ENCODE measurements around the gene SFRP5. TPM values are rescaled to one million over a fixed set of nuclear protein-coding genes. Genes with fewer than 3 reads are reported as not detected.

Gene SFRP5
- total RNA-seq, 1 donor from 2014 or later: 1.7 TPM

- no peaks in the 10 kb centered on the region for H3K27me3 ChIP-seq
- H3K9me3 ChIP-seq: no peaks in the 10 kb centered on the region
- intact Hi-C loops (cut with DNase I): loop anchor here (10.0 kb wide), 1 partner anchor 64 kb away; no protein-coding TSS in a partner anchor
- peaks cover 37% of the 10 kb centered on the region for H3K4me1 ChIP-seq
- no peak overlapping the region for H3K27ac ChIP-seq
- TF ChIP-seq POLR2AphosphoS5 (IDR thresholded peaks at IDR 0.05; ENCODE audit: insufficient read depth in 1 of 2, low read depth in 1 of 2) (no peak), CTCF (IDR thresholded peaks at IDR 0.05) (no peak), POLR2A (IDR thresholded peaks at IDR 0.05) (no peak)
- peaks cover 0 to 11% of the 10 kb centered on the region in 2 donors for H3K36me3 ChIP-seq
- no peak for DNase-seq (ENCODE audit: extremely low spot score in 2 of 2)
- no peak overlapping the region for H3K4me3 ChIP-seq
These were observed 33.2 kb downstream of the SFRP5 start for GRCh38 chr10:97738616-97739015.

GRCh38 chr10:97737770-97738265 is 34.0 kb downstream of the SFRP5 start:
- peak overlapping the region; percentile 73 to 77 for H3K4me3 ChIP-seq
- H3K27ac ChIP-seq: peak overlapping the region; percentile 84
- intact Hi-C loops (cut with DNase I): loop anchor here (10.0 kb wide), 1 partner anchor 63 kb away; no protein-coding TSS in a partner anchor
- DNase-seq (ENCODE audit: extremely low spot score in 2 of 2): no peak
- H3K4me1 ChIP-seq: peaks cover 32% of the 10 kb centered on the region
- peaks cover 0 to 7% of the 10 kb centered on the region in 2 donors for H3K36me3 ChIP-seq
- no peaks in the 10 kb centered on the region for H3K27me3 ChIP-seq
- H3K9me3 ChIP-seq: no peaks in the 10 kb centered on the region
- TF ChIP-seq POLR2A (IDR thresholded peaks at IDR 0.05) (no peak), POLR2AphosphoS5 (IDR thresholded peaks at IDR 0.05; ENCODE audit: insufficient read depth in 1 of 2, low read depth in 1 of 2) (no peak)

GRCh38 chr10:97736902-97737769 is 34.7 kb downstream of the SFRP5 start, which contains the start of gene ZFYVE27:
ZFYVE27 (plus strand) TSS chr10:97737128; CDS start chr10:97738478, 1,350 bp downstream.
- H3K27me3 ChIP-seq: no peaks in the 10 kb centered on the region
- peak within 1 kb of the TSS; percentile 73 to 77 for H3K4me3 ChIP-seq
- no peak for DNase-seq (ENCODE audit: extremely low spot score in 2 of 2)
- peaks cover 0 to 7% of the 10 kb centered on the region in 2 donors for H3K36me3 ChIP-seq
- TF ChIP-seq CTCF (IDR thresholded peaks at IDR 0.05) (no peak), POLR2AphosphoS5 (IDR thresholded peaks at IDR 0.05; ENCODE audit: insufficient read depth in 1 of 2, low read depth in 1 of 2) (peak; percentile 94 to 99), POLR2A (IDR thresholded peaks at IDR 0.05) (peak in 1 of 2 donors; percentile 92)
- peak within 1 kb of the TSS; percentile 84 for H3K27ac ChIP-seq
- no peaks in the 10 kb centered on the region for H3K9me3 ChIP-seq
- peaks cover 31% of the 10 kb centered on the region for H3K4me1 ChIP-seq
- intact Hi-C loops (cut with DNase I): loop anchor here (10.0 kb wide), 1 partner anchor 62 kb away; no protein-coding TSS in a partner anchor

- H3K27ac ChIP-seq: peak overlapping the region; percentile 84
- peaks cover 0 to 7% of the 10 kb centered on the region in 2 donors for H3K36me3 ChIP-seq
- intact Hi-C loops (cut with DNase I): loop anchor here (10.0 kb wide), 1 partner anchor 62 kb away; no protein-coding TSS in a partner anchor
- H3K4me1 ChIP-seq: peaks cover 31% of the 10 kb centered on the region
- H3K27me3 ChIP-seq: no peaks in the 10 kb centered on the region
- TF ChIP-seq POLR2A (IDR thresholded peaks at IDR 0.05) (no peak), CTCF (IDR thresholded peaks at IDR 0.05) (no peak), POLR2AphosphoS5 (IDR thresholded peaks at IDR 0.05; ENCODE audit: insufficient read depth in 1 of 2, low read depth in 1 of 2) (no peak)
- H3K4me3 ChIP-seq: peak overlapping the region; percentile 73 to 77
- no peaks in the 10 kb centered on the region for H3K9me3 ChIP-seq
- no peak for DNase-seq (ENCODE audit: extremely low spot score in 2 of 2)
These were observed 35.3 kb downstream of the SFRP5 start for GRCh38 chr10:97736403-97736901.

GRCh38 chr10:97734021-97734420 is 37.8 kb downstream of the SFRP5 start:
- no peaks in the 10 kb centered on the region for H3K27me3 ChIP-seq
- intact Hi-C loops (cut with DNase I): loop anchor here (10.0 kb wide), 1 partner anchor 59 kb away; no protein-coding TSS in a partner anchor
- H3K4me3 ChIP-seq: no peak overlapping the region
- H3K36me3 ChIP-seq: no peaks in the 10 kb centered on the region
- no peak for DNase-seq (ENCODE audit: extremely low spot score in 2 of 2)
- peaks cover 21% of the 10 kb centered on the region for H3K4me1 ChIP-seq
- H3K9me3 ChIP-seq: no peaks in the 10 kb centered on the region
- no peak overlapping the region for H3K27ac ChIP-seq
- no peak for TF ChIP-seq POLR2A (IDR thresholded peaks at IDR 0.05)
- TF ChIP-seq POLR2AphosphoS5 (IDR thresholded peaks at IDR 0.05; ENCODE audit: insufficient read depth in 1 of 2, low read depth in 1 of 2): no peak
- TF ChIP-seq CTCF (IDR thresholded peaks at IDR 0.05): no peak

Data from vagina (tissue), 2 donors.